Breast epithelium (tissue), 3 donors: ENCODE measurements around the gene ACAN.

Experiments
- CTCF ChIP-seq, 3 donors: fragments of 450-650 bp; IDR thresholded peaks; one replicate each; pipeline ENCODE4 v1.5.1; 2016 to 2017; ENCODE audit warnings: antibody characterized with exemption in 3 of 3, mild to moderate bottlenecking in 3 of 3, moderate library complexity in 3 of 3
- POLR2A ChIP-seq: fragments of 450-650 bp; IDR thresholded peaks from one replicate; pipeline ENCODE4 v1.6.1; 2016; ENCODE audit warnings: antibody characterized with exemption, mild to moderate bottlenecking, moderate library complexity

- TF ChIP-seq CTCF (IDR thresholded peaks at IDR 0.05) (no peak), POLR2A (no peak)
Observed at GRCh38 chr15:88918738-88919137, 115.5 kb downstream of the ACAN start.
